ENCODE data around the gene ALG14. TPM values are rescaled to one million over a fixed set of nuclear protein-coding genes. Genes with fewer than 3 reads are reported as not detected.

The ALG14 gene
- total RNA-seq, 1 donor from 2014 or later, result 0.74 TPM

DNA sequence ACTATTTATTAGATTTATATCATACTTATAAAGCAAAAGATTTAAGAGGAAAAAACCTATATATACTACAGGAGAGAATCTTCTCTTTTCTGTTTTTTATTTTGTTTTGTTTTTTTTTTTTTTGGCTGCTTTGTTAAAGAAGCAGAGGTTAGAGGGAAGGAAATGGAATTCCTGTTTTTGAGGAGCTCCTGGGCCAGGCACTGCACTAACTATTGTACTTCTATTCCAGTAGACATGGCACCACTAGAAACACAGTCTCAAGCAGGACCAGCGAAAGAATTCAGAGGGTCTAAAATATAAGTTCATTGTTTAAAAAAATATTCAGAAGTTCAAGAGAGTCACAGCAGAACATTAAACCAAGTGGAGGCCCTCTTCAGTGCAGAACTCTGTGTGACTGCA, 91.2 kb downstream of the ALG14 start:
- TF ChIP-seq, protein P1, sequence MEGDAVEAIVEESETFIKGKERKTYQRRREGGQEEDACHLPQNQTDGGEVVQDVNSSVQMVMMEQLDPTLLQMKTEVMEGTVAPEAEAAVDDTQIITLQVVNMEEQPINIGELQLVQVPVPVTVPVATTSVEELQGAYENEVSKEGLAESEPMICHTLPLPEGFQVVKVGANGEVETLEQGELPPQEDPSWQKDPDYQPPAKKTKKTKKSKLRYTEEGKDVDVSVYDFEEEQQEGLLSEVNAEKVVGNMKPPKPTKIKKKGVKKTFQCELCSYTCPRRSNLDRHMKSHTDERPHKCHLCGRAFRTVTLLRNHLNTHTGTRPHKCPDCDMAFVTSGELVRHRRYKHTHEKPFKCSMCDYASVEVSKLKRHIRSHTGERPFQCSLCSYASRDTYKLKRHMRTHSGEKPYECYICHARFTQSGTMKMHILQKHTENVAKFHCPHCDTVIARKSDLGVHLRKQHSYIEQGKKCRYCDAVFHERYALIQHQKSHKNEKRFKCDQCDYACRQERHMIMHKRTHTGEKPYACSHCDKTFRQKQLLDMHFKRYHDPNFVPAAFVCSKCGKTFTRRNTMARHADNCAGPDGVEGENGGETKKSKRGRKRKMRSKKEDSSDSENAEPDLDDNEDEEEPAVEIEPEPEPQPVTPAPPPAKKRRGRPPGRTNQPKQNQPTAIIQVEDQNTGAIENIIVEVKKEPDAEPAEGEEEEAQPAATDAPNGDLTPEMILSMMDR (IDR thresholded peaks at IDR 0.05), result no peak
- TF ChIP-seq POLR2AphosphoS5 (IDR thresholded peaks at IDR 0.05; ENCODE audit: insufficient read depth in 1 of 2, low read depth in 1 of 2) (no peak), POLR2A (IDR thresholded peaks at IDR 0.05) (no peak)
- H3K4me1 ChIP-seq, result peaks cover 12% of the 10 kb centered on the region
- H3K4me3 ChIP-seq, result no peak overlapping the region
- no peaks in the 10 kb centered on the region for H3K27me3 ChIP-seq
- H3K9me3 ChIP-seq, result no peaks in the 10 kb centered on the region
- H3K27ac ChIP-seq, result no peak overlapping the region
- intact Hi-C loops (cut with DNase I), result no loop called here
- no peak for DNase-seq (ENCODE audit: extremely low spot score in 2 of 2)
- H3K36me3 ChIP-seq, result no peaks in the 10 kb centered on the region

DNA sequence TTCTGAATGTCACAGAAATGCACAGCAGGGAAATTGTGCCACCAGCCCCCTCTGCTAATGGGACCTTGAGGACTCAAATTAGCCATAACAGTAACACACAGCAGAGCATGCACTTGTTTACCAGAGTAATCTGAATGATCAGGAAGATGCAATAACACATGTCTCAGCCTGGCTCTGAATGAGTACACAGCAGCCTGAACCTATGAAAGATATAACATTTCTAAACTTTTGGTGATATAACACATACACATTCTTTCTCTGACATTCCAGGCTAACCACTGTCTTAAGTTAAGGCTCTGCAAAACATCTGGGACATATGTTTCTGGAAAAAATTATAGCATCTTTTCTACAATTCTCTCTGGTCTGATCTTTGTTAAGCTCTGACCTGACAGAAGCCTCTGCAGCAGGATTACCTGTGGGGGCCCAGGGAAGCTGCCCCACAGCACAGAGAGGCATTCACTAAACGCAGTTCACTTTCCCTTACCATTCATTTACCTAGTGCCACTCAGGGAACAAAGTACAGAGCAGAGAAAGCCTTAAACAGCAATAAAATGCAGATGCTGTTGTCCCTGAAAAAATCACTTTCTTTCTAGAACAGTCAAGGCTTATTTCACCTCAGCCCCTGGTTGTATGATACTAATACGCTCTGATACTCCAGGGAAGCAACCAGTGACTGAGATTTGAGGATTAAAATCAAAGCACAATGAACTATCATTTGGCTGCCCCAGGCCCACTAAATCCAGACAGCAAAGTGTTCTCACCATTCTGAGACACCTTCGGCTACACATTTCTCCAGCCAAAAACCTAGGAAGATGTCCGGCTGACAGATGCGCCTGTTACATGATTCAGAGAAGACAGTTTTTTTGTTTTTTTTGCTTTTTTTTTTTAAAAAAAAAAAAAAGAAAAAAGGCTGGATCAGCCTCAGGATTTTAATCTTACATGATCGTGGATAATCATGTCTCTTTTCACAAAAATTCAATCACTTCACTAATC, 91.9 kb downstream of the ALG14 start:
- peaks cover 12% of the 10 kb centered on the region for H3K4me1 ChIP-seq
- H3K27me3 ChIP-seq, result no peaks in the 10 kb centered on the region
- H3K36me3 ChIP-seq, result no peaks in the 10 kb centered on the region
- no peaks in the 10 kb centered on the region for H3K9me3 ChIP-seq
- TF ChIP-seq, protein P1 (IDR thresholded peaks at IDR 0.05), result no peak
- TF ChIP-seq POLR2AphosphoS5 (IDR thresholded peaks at IDR 0.05; ENCODE audit: insufficient read depth in 1 of 2, low read depth in 1 of 2), result no peak
- no peak for TF ChIP-seq POLR2A (IDR thresholded peaks at IDR 0.05)
- H3K4me3 ChIP-seq, result no peak overlapping the region
- DNase-seq (ENCODE audit: extremely low spot score in 2 of 2), result no peak
- intact Hi-C loops (cut with DNase I), result no loop called here
- H3K27ac ChIP-seq, result peak overlapping the region; percentile 53

DNA sequence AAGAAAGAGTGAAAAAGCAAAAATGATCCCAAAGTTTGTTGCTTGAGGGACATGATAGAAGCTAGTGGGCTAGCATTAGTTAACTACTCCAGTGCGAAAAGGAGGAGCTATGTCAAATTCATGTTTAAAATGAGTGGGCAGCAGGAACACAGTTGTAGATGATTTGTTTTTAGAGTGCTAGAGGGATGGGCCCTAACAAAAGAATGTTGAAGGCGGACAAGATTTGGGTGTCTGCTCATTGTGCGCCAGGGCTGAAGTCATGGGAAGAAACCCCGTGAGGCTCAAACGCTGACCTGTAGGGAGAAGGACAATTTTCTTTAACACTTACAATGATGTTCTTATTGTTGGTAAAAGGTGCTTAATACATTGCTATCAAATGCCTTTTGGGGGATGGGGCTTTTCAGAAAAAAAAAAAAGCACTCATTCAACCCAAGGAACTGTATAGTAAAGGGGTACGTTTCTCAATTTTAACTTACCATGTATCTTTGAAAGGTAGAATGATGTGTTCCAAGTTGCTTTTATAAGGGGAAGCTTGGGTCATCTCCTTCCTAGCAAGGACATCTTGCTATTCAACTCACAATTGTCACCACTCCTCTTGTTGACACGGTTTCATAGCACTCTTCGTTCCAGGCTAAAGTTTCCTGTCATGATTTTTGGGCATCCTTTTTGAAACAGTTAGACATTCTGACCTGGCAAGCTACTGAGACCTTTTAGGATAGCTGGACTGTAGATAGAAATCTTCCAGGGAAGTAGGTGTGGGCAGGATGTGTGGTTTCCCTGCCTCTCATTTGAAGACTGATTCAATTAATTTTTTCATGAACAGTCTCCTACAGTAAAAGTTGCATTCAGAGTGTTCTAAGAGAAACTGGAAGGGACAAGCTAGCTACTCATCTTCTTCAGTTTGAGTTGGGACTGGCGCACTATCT, 92.8 kb downstream of the ALG14 start:
- Histone ChIP-seq H3K27me3 (no peaks in the 10 kb centered on the region), H3K27ac (peak overlapping the region; percentile 53), H3K9me3 (no peaks in the 10 kb centered on the region), H3K4me3 (no peak overlapping the region), H3K36me3 (no peaks in the 10 kb centered on the region), H3K4me1 (peaks cover 15% of the 10 kb centered on the region)
- TF ChIP-seq POLR2A (IDR thresholded peaks at IDR 0.05) (no peak), POLR2AphosphoS5 (IDR thresholded peaks at IDR 0.05; ENCODE audit: insufficient read depth in 1 of 2, low read depth in 1 of 2) (peak in 1 of 2 donors; percentile 80)
- TF ChIP-seq, protein P1 (IDR thresholded peaks at IDR 0.05), result no peak
- intact Hi-C loops (cut with DNase I), result no loop called here
- no peak for DNase-seq (ENCODE audit: extremely low spot score in 2 of 2)

DNA sequence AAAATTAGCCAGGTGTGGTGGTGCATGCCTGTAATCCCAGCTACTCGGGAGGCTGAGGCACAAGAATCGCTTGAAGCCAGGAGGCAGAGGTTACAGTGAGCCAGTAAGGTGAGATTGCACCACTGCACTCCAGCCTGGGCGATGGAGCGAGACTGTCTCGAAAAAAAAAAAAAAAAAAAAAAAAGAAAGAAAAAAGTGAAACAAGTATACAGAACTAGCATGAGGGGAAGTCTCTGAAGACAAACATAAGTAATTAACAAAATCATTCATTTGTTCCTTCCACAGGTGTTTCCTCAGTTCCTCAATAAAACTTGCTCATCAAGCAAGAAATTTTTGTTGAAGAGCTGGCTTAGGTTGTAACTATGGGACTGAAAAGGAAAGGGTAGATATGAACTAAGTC, 93.6 kb downstream of the ALG14 start:
- H3K36me3 ChIP-seq, result no peaks in the 10 kb centered on the region
- no peaks in the 10 kb centered on the region for H3K27me3 ChIP-seq
- H3K9me3 ChIP-seq, result no peaks in the 10 kb centered on the region
- no peak for DNase-seq (ENCODE audit: extremely low spot score in 2 of 2)
- peaks cover 23% of the 10 kb centered on the region for H3K4me1 ChIP-seq
- peak overlapping the region; percentile 42 for H3K27ac ChIP-seq
- TF ChIP-seq, protein P1 (IDR thresholded peaks at IDR 0.05), result no peak
- TF ChIP-seq POLR2AphosphoS5 (IDR thresholded peaks at IDR 0.05; ENCODE audit: insufficient read depth in 1 of 2, low read depth in 1 of 2), result no peak
- no peak for TF ChIP-seq POLR2A (IDR thresholded peaks at IDR 0.05)
- intact Hi-C loops (cut with DNase I), result no loop called here
- no peak overlapping the region for H3K4me3 ChIP-seq
